T-helper 1 cell treated with Interleukin-12 subunit alpha and Interleukin-12 subunit beta and Interleukin-4 antibody, amounts not matched to agents 30 ng/mL and 1 ng/mL, for 36 hours (primary cell): ENCODE data around the gene RFNG. TPM values are rescaled to one million over a fixed set of nuclear protein-coding genes. Genes with fewer than 3 reads are reported as not detected.

ENCODE experiments used
- intact Hi-C: fragments of 100-400 bp; cut with micrococcal nuclease; formaldehyde crosslinking; loops from one replicate; pipeline ENCODE4 v1.15.1; 2024
- total RNA-seq: library from RNA; stranded (reverse); gene quantifications from 2 replicates; pipeline ENCODE4 v1.2.3, GENCODE V29; 2022

RFNG gene
- total RNA-seq, 1 donor from 2014 or later: 26.7 TPM

DNA sequence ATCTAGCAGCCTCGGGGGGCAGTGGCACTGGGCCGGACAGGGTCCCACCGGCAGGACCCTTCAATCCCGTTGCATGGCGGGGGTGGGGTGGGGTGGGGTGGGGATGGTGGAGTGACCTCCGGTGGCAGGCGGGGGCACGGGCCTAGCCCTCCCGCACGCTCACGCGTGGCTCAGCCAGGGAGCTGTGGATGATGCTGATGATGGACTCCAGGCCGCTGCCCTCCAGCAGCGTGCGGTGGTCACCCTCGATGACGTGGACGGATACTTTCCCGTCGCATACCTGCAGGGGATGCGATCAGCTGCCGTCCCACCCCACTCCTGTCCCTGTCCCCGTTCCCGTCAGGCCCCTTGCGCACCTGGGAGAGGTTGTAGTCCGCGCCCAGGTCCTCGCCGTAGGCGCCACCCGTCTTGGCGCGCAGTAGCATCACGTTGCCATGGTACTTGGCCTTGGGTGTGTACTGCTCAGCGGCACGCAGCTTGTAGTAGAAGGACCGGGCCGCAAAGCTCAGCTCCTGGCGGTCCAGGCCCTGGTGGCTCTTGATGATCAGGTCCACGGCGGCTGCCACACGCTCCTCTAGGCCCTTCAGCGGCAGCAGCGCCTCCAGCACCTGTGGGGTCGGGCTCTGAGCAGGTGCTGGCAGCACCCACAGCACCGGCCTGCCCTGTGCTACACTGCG is 27.5 kb upstream of the RFNG start:
- intact Hi-C loops: no loop called here

DNA sequence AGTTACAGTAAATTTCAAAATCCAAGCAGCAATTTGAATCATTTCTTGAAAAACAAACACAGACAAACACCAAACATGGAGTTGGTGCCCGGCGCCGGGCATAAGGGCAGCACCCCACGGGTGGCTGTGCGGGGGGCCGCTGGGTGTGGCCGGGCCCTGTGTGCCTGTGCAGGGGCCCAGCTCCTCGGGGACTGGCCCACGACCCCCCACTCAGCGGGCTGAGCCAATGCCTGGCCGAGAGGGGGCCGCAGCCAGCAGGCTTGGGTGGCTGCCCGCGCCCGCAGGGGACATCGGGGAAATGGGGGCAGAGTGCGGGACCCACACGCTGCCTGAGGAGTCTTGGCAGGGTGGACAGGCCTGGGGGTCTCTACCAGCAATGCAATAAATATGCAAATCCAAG is 26.8 kb upstream of the RFNG start:
- intact Hi-C loops: no loop called here

DNA sequence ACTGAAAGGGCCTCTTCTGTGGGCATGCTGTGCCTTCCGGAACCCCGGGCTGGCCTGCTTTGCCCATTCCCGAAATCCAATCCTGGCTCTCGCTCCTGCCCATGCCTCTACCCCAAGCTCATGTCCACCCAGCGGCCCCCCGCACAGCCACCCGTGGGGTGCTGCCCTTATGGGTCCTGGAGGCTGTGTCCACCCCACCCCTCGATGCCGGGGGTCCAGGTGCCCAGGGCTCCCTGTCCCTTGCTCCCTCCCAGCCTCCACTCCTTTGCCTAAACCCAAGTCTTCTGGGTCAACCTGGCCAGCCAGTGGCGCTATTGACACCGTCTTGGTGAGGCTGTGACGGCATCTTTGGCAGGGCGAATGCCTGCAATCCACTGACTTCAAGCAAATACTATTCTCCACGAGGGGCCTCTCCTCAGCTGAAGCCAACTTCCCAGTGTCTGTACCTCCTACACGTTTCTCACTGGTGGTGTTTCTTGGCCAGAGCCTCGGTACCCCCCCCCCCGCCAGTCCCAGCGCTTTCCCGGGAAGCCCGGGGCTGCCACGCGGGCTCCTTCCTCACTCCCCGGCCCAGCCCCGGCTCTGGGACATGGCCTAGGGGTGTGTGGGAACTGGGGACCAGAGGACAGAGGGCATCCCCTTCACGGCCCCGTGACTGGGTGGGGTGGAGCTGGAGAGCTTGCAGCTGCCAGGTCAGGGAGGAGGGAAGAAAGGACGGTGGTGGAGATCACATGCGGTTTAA is 26.2 kb upstream of the RFNG start:
- intact Hi-C loops: no loop called here

DNA sequence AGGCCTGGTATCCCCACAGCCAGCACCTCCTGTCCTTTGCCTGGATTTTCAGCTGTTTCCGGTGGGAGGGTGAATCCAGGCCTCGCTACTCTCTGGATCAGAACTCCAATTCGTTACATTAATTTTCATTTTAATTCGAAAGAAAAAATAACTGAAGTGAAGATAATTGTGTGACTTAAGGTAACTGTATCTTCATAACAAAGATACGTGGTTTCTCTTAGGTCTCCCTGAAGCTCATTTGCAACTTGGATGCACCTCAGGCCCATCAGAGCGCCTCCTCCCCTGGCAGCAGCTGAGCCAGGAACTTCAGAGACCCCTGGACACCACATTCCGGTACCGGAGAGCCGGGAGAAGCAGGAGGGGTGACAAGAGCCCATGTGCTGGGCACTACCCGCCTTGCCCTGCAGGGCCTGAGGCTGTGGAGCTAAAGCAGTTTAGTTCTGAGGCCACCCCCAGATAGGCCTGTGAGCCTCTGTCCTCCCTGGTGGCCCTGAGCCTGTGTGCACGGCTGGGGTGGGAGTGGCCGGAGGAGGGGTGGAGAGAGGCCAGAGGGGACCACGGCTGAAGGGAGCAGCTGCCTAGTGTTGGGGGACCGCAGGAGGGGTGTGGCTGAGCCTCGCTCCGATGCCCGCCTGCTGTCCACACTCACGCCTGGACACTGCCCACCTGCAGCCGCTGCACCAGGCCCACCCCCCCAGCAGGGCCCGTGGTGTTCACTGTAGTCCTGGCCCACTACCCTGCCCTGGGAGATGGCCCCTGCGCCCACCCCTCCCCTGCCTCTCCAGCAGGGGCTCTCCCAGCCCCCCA is 25.4 kb upstream of the RFNG start:
- intact Hi-C loops: no loop called here

DNA sequence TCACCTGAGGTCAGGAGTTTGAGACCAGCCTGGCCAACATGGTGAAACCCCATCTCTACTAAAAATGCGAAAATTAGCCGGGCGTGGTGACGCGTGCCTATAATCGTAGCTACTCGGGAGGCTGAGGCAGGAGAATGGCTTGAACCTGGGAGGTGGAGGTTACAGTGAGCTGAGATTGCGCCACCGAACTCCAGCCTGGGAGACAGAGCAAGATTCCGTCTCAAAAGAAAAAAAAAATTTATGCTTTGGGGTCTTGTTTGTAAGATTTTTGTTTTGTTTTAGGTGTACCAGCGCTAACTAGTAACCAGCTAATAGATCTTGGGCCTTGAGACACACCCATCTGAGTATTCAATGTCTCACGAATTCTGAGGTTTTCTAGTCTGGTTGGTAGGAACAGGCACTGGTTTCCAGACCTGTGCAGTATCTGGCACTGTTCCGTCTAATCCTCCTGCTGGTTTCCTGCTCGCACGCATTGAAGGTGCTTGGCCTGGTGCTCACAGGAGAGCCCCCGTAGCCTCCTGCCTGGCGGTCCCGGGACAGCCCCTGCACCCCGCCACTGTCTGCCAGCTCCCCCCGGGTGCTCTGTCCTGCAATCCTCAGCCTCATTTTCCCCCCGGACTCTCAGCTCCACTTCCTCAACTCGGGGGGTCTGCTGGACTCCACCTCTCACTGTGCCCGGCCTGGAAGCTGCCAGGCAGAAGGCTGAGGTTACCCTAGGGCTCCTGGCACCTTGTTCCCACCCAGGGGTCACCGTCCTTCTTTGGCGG is 24.6 kb upstream of the RFNG start:
- intact Hi-C loops: no loop called here

DNA sequence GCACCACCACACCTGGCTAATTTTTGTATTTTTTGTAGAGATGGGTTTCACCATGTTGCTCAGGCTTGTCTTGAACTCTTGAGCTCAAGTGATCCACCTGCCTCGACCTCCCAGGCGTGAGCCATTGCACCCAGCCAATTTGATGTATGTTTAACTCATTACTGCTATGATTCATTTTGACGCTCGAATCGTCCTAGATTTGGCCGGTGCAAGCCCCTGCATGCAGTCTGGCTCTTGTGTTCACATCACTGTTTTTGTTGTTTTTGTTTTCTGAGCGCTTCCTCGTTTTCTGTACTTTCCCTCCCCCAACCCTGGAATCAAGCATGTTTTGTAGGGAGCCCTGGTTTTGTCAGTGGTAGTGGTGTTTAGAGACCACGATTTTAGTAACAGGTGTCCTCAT is 21.8 kb upstream of the RFNG start:
- intact Hi-C loops: no loop called here

DNA sequence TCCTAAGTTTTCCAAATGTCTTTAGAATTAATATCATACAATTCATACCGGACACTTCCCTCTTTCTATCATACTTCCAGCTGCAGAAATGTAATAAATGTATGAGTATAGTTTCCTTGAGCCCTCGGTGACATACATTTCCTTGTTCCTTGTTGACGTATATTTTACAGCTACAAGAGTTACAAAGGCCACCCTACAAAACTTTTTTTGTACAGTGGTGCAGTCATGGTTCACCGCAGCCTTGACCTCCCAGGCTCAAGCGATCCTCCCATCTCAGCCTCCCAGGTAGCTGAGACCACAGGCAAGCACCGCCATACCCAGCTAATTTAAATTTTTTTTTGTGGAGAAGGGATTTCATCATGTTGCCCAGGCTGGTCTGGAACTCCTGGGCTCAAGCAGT is 21.2 kb upstream of the RFNG start:
- intact Hi-C loops: no loop called here

DNA sequence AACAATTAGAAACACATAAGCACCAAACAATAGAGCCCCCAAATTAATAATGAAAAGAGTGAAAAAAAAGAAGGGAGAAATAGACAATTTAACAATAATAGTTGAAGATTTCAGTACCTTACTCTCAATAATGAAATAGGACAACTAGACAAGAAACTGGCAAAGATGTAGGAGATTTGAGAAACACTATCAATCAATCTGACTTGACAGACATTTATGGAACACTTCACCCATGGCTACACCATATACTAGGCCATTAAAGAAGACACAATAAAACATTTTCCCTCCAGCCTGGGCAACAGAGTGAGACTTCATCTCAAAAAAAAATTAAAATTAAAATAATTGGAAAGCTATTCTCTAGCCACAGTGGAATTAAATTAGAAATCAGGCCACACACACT is 19.0 kb upstream of the RFNG start:
- intact Hi-C loops: no loop called here

DNA sequence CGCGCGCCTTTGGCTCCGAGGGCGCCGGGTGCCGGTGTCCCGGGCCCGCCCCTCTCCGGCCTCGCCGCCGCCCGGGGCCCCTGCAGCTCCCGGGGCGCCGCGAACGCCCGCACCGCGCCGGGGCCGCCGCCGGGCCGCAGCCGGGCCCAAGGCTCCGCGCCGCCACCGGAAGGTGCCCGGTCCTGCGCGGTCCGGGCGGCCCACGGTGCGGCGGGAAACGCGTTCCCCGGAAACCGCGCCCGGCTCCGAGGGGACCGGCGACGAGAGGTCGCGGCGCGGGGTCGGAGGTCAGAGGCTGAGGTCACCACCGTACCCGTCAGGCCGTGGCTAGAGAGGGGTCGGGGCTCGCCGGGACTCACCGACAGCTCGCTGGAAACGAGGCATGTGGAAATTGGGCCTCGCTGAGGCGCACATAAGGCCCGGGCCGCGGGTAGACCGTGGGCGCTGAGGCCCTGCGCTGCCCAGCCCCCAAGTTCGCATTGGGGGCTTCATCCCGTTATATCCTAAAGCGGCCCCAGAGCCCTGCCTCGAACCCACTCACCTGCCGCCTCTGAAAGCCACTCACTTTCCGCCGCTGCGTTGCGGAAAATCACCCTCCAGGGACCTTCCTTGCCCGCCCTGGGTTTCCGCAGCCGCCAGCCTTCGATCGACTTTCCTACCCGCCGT is 14.2 kb upstream of the RFNG start, which contains the start of gene DUS1L:
Gene DUS1L (minus strand): TSS at position 167 of the 666 bp plus-strand sequence. CDS start 745 bp downstream, outside the sequence.
- intact Hi-C loops: loop anchor here (1.0 to 5.0 kb wide), 5 partner anchors 14 to 89 kb away; partner anchors contain the start of genes CENPX, DCXR, FASN and GPS1

DNA sequence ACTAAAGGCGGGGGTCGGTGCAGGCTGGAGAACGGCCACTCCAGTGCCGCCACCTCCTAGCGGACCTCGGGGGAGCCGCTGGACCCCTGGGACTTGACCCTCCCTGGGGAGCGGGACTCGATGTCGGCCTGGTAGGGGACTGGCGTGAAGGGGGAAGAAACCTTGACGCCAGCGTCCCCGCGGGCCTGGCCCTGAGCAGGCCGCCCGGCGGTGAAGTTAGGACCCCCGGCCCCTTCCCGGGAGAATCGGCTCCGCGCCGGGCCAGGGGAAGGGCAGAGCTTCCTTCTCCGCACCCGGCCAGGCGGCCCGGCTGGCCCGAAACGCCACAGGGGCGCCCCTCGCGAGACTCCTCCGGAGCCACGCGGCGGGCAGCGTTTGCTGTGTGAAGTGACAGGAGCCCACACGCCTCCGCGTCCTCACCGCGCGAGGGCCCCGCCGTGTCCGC is 13.6 kb upstream of the RFNG start:
- intact Hi-C loops: loop anchor here (1.0 to 5.0 kb wide), 5 partner anchors 14 to 89 kb away; partner anchors contain the start of genes CENPX, DCXR, FASN and GPS1

DNA sequence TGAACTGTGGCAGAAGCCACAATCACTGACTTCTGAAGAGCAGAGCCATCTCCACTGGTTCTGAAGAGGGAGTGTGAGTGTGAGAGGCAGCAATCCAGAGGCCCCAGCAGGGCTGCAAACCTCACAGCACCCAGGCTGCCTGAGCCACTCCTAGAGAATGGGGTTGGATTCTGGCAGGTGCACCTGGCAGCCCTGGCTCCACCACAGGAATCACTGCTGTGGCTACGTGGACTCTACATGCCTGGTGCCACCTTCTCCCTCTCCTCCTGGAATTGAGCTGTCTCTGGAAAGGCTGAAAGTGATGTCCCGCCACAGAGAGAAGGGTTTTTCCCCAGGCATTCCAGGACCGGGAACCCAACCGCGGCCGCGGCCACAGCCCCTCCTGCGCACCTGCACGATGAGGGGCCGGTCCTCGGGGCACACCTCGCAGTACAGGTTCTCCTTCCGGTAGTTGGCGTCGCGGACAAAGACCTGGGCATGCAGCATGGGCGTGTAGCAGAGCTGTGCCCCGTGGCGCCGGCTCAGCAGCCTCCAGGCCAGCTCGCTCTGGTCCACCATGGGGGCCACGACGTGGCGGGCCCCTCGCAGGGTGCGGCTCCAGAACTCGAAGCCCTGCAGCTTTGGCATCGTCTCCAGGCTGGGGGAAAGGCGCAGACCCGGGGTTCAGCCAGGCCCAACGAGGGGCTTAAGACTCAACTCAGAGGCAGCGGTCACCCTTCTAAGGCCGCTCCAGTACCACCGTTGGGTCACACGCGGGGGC is 13.0 kb upstream of the RFNG start:
- intact Hi-C loops: loop anchor here (1.0 to 5.0 kb wide), 5 partner anchors 13 to 90 kb away; partner anchors contain the start of genes CENPX, DCXR, FASN and GPS1

DNA sequence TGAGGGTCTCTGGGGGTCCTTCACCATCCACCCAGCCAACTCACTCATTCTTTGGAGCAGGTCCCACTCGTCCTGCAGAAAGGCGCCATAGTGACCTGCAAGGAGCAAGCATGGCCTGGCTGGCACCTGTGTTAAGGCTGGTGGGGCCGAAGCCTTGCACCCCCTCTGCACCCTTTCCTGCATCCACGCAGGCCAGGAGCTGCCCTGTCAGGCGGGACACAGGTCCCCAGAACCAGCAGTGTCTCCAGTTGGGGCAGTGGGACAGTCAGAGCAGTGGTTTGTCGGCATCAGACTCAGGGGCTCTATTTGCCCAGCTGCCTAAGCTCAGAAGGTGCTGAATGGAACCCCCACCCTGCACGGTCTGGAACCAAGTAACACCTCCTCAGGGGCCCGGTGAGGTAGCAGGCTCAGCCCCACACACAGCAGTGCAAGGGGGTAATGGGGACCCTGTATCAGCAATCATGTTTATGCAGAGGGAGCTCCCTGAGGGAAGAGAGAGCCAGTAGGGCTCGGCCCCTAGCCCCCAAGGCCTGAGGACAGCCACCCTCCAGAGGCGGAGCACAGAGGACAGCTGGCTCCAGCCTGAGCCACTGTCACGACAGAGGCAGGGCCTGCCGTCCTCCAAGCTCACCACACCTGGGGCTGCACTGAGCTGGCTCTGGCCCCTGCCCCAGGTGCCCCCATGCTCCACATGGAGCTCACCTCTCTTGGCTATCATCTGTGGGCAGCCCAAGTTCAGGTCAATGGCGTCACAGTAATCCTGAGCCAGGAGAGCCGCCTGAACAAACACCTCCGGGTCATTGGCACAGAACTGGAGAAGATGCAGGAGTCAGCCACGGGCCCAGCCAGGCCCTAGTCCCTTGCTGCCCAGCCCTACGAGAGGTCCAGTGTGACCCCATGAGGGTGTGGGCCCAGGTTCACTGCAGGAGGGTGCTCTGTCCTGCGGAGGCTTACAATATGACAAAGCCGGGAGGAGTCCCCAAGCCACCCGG is 12.1 kb upstream of the RFNG start:
- intact Hi-C loops: loop anchor here (2.0 kb wide), 1 partner anchor 35 kb away; the partner anchor contains the start of gene FASN

DNA sequence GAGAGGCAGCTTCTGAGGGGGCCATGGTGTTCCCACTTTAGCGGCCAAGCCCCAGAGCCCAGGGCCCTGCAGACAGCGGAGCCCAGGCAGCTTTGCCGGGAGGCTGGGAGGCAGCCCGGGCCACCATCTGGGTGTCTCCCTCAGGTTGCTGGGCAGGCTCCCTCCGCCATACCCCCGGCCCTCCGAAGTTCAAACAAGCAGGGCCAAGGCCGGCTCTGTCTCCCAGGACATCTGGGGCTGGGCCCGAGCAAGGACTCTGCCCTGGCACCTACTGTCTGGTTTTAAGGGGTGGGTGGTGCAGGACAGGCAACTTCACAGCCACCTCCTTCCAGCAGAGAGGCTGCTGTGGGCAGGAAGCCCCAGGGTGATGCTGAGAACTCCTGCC is 11.4 kb upstream of the RFNG start:
- intact Hi-C loops: no loop called here

DNA sequence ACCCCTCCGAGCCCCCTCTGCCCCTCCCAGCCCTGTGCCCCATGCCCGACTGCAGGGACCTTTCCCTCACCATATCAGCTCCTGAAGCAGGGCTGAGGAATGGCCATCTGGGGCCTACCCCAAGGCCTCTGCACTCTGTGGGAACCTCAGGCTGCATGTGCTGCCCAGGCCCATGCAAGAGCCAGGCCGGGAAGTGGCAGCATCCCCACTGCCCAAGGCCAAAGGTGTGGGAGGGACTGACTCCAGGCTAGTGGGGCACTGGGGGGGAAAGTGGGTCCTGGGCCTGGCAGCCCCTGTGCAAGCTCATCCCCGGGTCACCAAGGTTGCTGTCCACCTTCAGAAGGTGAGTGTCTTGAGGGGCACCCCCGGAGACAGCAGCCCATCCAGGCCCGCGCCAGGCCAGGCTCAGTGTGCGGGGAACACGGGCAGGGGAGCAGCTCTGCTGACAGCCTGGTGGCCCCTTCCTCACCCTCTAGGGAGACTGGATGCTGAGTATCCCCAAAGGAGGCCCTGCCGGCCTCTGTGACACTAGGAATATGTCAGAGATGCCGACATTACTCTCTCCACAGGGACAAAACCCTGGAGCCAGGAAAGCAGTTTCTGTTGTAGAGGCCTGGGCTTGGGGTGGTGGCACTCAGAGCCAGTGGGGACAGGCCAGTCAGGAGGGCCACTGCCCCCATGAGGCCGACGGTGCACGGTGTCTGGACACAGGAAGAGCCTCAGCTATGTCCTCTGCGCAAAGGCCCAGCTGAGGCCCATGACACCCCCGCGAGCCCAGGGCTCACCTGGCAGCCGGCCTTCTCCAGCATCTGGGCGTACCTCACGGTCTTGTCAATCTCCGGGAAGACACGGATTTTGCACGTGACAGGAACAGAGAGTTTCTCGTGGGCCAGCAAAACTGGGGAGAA is 10.7 kb upstream of the RFNG start:
- intact Hi-C loops: no loop called here

DNA sequence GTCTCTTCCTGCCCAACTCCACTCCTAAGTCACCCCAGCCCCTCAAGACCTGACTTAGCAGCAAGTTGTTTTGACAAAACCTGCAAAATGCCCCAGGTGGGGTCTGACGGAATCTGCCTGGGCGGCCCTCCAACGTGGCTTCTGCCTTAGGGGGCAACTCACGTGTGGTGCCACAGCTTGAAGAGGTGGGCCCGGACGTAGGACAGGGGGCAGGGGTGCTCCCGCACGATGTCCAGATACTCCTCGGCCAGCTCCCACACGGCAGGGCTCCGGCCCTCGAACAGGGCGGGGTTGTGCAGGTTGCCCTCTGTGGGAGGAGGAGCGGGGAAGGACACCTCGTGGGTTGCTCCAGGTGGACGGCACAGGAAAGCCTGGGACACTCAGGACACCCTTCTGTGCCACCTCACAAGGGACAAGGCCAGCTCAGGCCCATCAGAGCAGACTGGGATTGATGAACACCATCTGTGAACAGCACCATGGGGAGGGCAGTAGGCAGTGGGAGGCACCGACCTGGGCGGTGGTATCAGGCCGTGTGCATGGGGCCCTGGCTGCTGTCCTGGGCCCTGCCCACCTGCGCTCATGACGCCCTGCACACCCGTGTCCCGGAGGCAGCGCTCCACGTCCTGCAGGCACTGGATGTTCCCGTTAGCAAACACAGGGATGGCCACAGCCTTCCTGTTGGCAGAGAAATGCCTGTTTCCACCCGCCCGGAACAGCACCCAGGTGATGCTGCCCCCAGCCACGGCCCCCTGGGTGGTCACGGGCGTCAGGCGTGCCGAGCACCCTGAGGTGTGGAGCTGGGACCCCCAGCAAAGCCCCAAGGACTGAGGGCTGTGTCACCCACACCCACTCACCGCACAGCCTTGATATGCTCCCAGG is 9.7 kb upstream of the RFNG start:
- intact Hi-C loops: no loop called here

DNA sequence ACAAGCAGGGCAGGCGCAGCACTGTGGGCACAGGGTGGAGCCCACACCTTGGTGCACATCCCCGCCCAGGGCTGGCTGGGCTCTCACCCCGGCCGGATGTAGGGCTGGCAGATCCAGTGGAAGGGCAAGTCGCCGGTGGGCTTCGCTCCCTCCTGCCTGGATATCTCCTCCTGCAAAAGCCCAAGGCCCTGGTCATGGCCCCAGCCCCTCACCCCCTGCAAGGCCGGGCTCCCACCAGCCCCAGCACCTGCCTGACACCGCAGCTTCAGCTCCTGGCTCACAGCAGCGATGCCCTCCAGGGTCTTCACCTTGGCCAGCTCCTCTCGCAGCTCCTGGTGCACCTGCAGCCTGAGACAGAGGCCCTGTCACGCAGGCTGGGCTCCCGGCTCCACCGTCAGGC is 9.0 kb upstream of the RFNG start:
- intact Hi-C loops: no loop called here
